Kidney epithelial cell (primary cell): ENCODE results near the gene PDE4DIP. TPM values are rescaled to one million over a fixed set of nuclear protein-coding genes. Genes with fewer than 3 reads are reported as not detected.
"Not testable (repeated sequence)": the region's sequence is repeated elsewhere in the genome, so short reads cannot be mapped to it uniquely, and the experiment has no call there.

Experiments
- DNase-seq: peaks from one replicate; pipeline ENCODE4 v3.0.0-alpha.2; 2010; ENCODE audit warnings: low read depth
- H3K27me3 ChIP-seq: 2 replicates; pipeline ENCODE4 v1.6.0; 2011; ENCODE audit warnings: low read length; ENCODE audit not compliant: control insufficient read depth, insufficient read depth
- H3K36me3 ChIP-seq: 2 replicates; pipeline ENCODE4 v1.5.1; 2011; ENCODE audit warnings: low read length; ENCODE audit not compliant: control insufficient read depth, insufficient read depth
- H3K4me3 ChIP-seq: 2 replicates; pipeline ENCODE4 v1.5.1; 2011; ENCODE audit warnings: low read depth, mild to moderate bottlenecking, control low read depth, low read length
- total RNA-seq: library from RNA; depleted of rRNA; stranded (reverse); fragments of >200 nt; gene quantifications from 2 replicates; pipeline ENCODE4 v1.2.3, GENCODE V29; 2015

Gene PDE4DIP
- total RNA-seq, 1 donor from 2014 or later: 16.0 TPM

DNA sequence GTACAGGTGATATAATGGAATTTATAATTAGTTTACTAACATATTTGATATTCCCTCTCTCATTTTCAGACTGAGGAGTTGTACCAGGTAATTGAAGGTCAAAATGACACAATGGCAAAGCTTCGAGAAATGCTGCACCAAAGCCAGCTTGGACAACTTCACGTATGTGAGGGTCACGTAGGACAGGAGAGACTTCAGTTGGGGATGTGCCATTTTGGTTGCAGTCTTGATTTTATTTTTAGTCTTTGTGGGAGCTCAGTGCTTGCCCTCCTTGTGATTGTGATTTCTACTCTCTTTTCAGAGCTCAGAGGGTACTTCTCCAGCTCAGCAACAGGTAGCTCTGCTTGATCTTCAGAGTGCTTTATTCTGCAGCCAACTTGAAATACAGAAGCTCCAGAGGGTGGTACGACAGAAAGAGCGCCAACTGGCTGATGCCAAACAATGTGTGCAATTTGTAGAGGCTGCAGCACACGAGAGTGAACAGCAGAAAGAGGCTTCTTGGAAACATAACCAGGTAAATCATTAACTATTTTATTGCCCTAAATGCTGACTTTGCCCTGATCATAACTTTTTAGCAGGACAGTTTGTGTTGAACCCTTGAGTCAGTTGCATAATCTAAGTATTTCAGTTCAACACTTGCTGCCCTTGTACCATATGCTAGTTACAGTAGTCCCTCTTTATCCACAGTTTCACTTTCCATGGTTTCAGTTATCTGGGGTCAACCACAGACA lies 118.1 kb downstream of the PDE4DIP start:
- H3K36me3 ChIP-seq, H3K27me3 ChIP-seq, H3K4me3 ChIP-seq, DNase-seq: not testable (repeated sequence)

DNA sequence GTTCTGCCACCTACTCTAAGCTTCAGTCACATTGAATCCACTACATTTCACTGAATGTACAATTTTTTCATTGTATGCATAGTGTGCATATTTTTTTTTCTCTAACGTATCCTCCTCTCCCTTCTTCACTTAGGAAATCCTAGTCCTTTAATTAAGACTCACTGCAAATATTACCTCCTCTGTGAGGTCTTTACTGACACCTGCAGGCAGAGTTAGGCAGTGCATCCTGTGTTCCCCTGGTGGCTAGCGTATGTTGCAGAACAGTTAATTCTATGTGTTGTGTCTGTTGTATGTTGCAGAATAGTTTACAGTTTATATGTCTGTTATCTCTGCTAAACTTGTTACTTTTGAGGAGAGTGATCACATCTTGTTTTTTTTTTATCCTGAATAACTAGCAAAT lies 121.9 kb downstream of the PDE4DIP start:
- H3K4me3 ChIP-seq, H3K36me3 ChIP-seq, DNase-seq, H3K27me3 ChIP-seq: not testable (repeated sequence)

DNA sequence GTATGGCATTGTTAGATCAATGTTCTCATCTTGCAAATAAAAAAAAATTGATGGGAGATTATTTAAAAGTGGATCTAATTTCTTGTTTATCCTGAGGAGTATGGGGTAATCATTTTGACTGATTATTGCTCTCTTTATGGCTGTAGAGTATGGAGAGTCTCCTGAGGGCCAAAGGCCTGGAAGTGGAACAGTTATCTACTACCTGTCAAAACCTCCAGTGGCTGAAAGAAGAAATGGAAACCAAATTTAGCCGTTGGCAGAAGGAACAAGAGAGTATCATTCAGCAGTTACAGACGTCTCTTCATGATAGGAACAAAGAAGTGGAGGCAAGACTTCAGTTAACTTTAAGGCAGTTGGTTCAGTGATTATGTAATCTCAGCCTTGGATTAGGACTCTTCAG lies 123.4 kb downstream of the PDE4DIP start:
- not testable (repeated sequence) for H3K4me3 ChIP-seq, H3K36me3 ChIP-seq, DNase-seq, H3K27me3 ChIP-seq

DNA sequence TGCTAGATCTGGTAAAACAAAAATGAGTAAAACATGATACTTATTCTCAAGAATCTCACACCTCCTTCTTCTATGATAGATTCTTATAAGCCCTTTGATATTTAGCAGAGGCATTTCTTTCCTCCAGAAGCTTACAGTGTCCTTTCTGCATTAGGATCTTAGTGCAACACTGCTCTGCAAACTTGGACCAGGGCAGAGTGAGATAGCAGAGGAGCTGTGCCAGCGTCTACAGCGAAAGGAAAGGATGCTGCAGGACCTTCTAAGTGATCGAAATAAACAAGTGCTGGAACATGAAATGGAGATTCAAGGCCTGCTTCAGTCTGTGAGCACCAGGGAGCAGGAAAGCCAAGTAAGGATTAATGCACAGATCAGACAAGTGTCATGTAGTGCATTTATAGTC lies 124.5 kb downstream of the PDE4DIP start:
- not testable (repeated sequence) for H3K4me3 ChIP-seq, H3K27me3 ChIP-seq, DNase-seq, H3K36me3 ChIP-seq

DNA sequence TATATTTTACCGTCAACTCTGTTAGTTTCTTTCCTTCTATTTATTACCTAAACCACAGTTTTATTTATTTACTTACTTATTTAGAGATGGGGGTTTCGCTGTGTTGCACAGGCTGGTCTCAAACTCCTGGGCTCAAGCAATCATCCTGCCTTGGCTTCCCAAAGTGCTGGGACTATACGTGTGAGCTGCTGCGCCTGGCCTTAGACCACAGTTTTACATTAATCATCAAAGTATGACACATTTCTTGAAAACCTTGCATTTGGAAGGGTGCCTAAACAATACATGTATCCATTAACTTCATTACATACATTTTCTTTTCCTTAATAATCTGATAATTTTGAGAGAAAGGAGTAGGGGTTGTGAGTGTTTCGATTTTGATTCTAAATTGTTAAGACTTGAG lies 124.9 kb downstream of the PDE4DIP start:
- not testable (repeated sequence) for H3K27me3 ChIP-seq, DNase-seq, H3K36me3 ChIP-seq, H3K4me3 ChIP-seq

DNA sequence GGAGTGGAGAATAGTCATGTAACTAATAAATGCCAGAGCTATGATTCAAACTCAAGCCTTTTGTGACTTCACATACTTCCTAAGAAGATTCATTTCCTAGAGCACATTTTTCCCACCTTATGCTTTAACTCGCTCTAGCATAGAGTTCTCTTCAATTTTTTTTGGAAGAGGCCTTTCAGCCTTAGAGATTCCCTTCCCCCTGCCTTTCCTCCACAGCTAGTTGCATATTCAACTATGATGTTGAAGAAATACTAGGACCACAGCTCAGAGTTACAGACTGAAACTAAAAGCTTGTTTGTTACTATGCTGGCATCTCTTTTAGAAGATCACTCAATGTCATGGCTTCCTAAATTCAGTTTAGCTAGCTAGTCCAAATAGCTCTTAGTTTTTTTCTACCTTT lies 131.2 kb downstream of the PDE4DIP start:
- peak; percentile 12 for DNase-seq
- not testable (repeated sequence) for H3K27me3 ChIP-seq, H3K4me3 ChIP-seq, H3K36me3 ChIP-seq

DNA sequence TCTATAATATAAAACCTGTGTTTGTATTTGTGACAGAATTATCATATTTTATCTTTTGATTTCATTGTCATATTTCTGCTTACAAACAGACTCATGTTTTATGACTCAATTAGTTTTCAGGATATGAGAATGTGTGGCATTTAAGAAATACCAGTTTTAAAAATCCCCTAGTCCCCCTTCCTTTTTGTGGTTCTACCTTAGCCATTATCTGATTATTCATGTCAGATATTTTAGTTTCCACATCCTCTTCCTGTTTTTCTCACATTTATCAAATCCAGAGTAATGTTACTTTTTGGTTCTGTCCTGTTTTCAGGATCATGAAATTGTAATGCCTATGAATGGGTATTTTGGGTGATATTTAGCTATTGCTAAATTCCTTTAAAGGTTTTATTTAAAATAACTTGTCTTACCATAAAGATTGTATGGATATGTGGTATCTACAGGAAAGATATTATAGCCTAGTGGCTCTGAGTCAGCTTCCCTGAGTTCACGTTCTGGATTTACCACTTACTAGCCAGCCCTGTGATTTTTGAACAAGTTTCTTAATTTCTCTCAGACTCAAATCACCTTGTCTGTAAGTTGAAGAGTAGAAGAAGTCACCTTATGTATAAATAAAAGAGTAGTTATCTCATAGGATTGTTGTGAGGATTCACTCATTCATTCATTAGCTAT lies 131.8 kb downstream of the PDE4DIP start:
- not testable (repeated sequence) for H3K4me3 ChIP-seq, H3K36me3 ChIP-seq, DNase-seq, H3K27me3 ChIP-seq

- H3K36me3 ChIP-seq, DNase-seq, H3K4me3 ChIP-seq: not testable (repeated sequence)
Measured at GRCh38 chr1:148977785-148978184, 133.6 kb downstream of the PDE4DIP start.

GRCh38 chr1:148989378-148989777 lies 145.2 kb downstream of the PDE4DIP start:
- H3K27me3 ChIP-seq, DNase-seq, H3K36me3 ChIP-seq, H3K4me3 ChIP-seq: not testable (repeated sequence)

More at GRCh38 chr1:148977785-148978184, 133.6 kb downstream of the PDE4DIP start:
- H3K27me3 ChIP-seq: not testable (repeated sequence)

DNA sequence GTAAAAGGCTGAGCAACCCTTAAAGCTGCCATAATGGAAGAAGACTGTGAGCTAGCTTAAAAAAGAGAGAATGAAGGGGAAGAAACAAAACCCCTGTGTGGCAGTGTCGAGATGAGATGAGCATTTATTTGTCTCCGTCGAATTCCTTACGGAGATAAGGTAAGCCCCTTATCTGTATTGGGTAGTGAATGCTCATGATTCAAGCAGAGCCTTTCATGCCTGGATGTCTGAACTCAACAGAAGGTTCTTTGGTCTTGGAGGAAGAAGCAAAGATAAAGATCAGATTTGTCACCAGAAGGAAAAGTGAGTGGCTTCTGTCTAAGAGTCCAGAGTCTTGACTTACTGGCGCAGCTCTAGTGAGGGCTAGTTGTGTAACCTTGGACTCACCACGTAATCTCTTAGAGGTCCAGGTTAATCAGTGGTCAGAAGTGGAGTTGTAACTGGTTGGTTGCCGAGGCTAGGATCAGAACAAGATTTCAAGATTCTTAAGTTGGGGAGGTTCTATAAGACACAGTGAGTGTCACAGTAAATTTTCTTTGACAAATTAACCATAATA lies 146.1 kb downstream of the PDE4DIP start:
- H3K36me3 ChIP-seq, H3K4me3 ChIP-seq, DNase-seq, H3K27me3 ChIP-seq: not testable (repeated sequence)

DNA sequence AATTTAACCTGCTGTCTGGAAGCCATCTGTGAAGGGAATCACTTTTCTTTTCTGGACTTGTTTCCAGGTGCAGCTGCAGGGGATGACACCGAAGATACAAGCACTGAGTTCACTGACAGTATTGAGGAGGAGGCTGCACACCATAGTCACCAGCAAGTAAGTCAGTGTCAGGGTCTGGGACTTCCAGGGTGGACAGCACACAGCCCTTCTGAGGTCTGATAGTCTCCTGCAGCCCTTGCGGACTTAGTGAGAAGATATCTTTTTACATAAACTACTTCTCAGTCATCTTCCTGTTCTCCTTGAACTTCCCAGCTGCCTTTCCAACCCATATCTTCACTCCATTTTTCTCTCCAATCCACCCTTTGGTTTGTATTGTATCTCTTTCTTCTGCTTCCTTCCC lies 147.6 kb downstream of the PDE4DIP start:
- DNase-seq, H3K27me3 ChIP-seq, H3K4me3 ChIP-seq, H3K36me3 ChIP-seq: not testable (repeated sequence)

- not testable (repeated sequence) for H3K4me3 ChIP-seq, H3K27me3 ChIP-seq, H3K36me3 ChIP-seq, DNase-seq
Measured at GRCh38 chr1:148992364-148992763, 148.1 kb downstream of the PDE4DIP start.

- not testable (repeated sequence) for H3K27me3 ChIP-seq, H3K36me3 ChIP-seq, DNase-seq, H3K4me3 ChIP-seq
Measured at GRCh38 chr1:148996449-148997224, 152.4 kb downstream of the PDE4DIP start.

DNA sequence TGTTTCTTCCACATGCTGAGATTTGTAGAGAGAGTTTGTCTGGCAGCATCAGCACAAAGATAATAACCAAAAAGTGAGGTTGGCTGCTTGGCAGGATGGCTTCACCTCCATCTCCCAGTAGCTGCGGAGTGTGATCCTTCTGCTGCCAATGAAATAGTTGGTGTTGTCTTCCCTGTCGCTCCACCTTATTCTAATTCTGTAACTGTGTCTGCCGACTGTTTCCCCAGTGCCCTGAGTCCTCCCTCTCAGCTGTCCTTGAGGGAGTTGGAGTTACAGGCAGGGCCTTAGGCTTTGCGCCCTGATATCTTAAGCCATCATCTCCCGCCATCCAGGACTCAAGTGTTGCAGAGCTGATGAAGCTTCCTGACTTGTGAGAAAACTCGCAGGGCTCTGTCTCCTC lies 153.2 kb downstream of the PDE4DIP start:
- H3K4me3 ChIP-seq, DNase-seq, H3K27me3 ChIP-seq, H3K36me3 ChIP-seq: not testable (repeated sequence)
